ENCODE results near the gene MYBPC3. TPM values are rescaled to one million over a fixed set of nuclear protein-coding genes. Genes with fewer than 3 reads are reported as not detected.

The MYBPC3 gene
- total RNA-seq, 4 donors from 2014 or later, result 0.12 to 0.13 TPM; not detected in 2

GRCh38 chr11:47384498-47384897 lies 32.0 kb upstream of the MYBPC3 start:
- Histone ChIP-seq H3K4me1 (no peaks in the 10 kb centered on the region), H3K4me3 (no peak overlapping the region), H3K9me3 (no peaks in the 10 kb centered on the region), H3K27me3 (no peaks in the 10 kb centered on the region), H3K27ac (no peak overlapping the region), H3K36me3 (no peaks in the 10 kb centered on the region)
- 91 to 95% methylated on average over 3 to 4 of the region's 4 CpGs for WGBS, 2 donors (ENCODE audit: low coverage in 1 of 2)
- TF ChIP-seq POLR2A (IDR thresholded peaks at IDR 0.05) (no peak), EP300 (IDR thresholded peaks at IDR 0.05) (no peak), POLR2AphosphoS5 (IDR thresholded peaks at IDR 0.05) (no peak)
- TF ChIP-seq, protein P1, sequence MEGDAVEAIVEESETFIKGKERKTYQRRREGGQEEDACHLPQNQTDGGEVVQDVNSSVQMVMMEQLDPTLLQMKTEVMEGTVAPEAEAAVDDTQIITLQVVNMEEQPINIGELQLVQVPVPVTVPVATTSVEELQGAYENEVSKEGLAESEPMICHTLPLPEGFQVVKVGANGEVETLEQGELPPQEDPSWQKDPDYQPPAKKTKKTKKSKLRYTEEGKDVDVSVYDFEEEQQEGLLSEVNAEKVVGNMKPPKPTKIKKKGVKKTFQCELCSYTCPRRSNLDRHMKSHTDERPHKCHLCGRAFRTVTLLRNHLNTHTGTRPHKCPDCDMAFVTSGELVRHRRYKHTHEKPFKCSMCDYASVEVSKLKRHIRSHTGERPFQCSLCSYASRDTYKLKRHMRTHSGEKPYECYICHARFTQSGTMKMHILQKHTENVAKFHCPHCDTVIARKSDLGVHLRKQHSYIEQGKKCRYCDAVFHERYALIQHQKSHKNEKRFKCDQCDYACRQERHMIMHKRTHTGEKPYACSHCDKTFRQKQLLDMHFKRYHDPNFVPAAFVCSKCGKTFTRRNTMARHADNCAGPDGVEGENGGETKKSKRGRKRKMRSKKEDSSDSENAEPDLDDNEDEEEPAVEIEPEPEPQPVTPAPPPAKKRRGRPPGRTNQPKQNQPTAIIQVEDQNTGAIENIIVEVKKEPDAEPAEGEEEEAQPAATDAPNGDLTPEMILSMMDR (IDR thresholded peaks at IDR 0.05), result no peak
- ATAC-seq, result no peak

GRCh38 chr11:47383071-47383470 lies 30.6 kb upstream of the MYBPC3 start:
- Histone ChIP-seq H3K4me3 (no peak overlapping the region), H3K36me3 (no peaks in the 10 kb centered on the region), H3K4me1 (no peaks in the 10 kb centered on the region), H3K27me3 (no peaks in the 10 kb centered on the region), H3K27ac (no peak overlapping the region), H3K9me3 (no peaks in the 10 kb centered on the region)
- no peak for TF ChIP-seq POLR2AphosphoS5 (IDR thresholded peaks at IDR 0.05)
- TF ChIP-seq, protein P1 (IDR thresholded peaks at IDR 0.05), result no peak
- no peak for TF ChIP-seq EP300 (IDR thresholded peaks at IDR 0.05)
- TF ChIP-seq POLR2A (IDR thresholded peaks at IDR 0.05), result no peak
- WGBS, 2 donors (ENCODE audit: low coverage in 1 of 2), result 52 to 82% methylated on average over 1 to 3 of the region's 4 CpGs
- no peak for ATAC-seq

- no peaks in the 10 kb centered on the region for H3K9me3 ChIP-seq
- TF ChIP-seq, protein P1 (IDR thresholded peaks at IDR 0.05), result no peak
- TF ChIP-seq POLR2A (IDR thresholded peaks at IDR 0.05), result no peak
- TF ChIP-seq EP300 (IDR thresholded peaks at IDR 0.05), result no peak
- no peak for TF ChIP-seq POLR2AphosphoS5 (IDR thresholded peaks at IDR 0.05)
- no peak overlapping the region for H3K27ac ChIP-seq
- no peaks in the 10 kb centered on the region for H3K36me3 ChIP-seq
- no peaks in the 10 kb centered on the region for H3K27me3 ChIP-seq
- 100% methylated on average over 1 to 2 of the region's 2 CpGs for WGBS, 2 donors (ENCODE audit: low coverage in 1 of 2)
- H3K4me1 ChIP-seq, result no peaks in the 10 kb centered on the region
- H3K4me3 ChIP-seq, result no peak overlapping the region
- no peak for ATAC-seq
Measured at GRCh38 chr11:47380078-47380477, 27.6 kb upstream of the MYBPC3 start.

DNA sequence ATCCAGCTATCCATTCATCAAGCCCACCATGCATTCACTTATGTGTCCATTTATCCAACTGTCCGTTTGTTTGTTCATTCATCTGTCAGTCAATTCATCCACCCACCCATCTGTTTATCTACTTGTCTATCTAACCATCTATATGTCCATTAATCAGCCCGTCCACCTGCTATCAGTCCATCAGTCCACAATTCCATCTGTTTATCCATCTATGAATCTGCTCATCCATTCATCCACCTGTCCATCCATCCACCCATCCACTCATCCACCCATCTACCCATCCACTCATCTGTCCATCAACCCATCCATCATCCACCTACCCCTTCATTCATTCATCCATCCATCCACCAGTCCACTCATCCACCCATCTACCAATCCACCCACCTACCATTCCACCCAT lies 26.8 kb upstream of the MYBPC3 start:
- ATAC-seq, result no peak
- no peaks in the 10 kb centered on the region for H3K36me3 ChIP-seq
- no peak overlapping the region for H3K27ac ChIP-seq
- no peaks in the 10 kb centered on the region for H3K9me3 ChIP-seq
- TF ChIP-seq, protein P1 (IDR thresholded peaks at IDR 0.05), result no peak
- TF ChIP-seq EP300 (IDR thresholded peaks at IDR 0.05) (no peak), POLR2AphosphoS5 (IDR thresholded peaks at IDR 0.05) (no peak), POLR2A (IDR thresholded peaks at IDR 0.05) (no peak)
- H3K4me3 ChIP-seq, result no peak overlapping the region
- WGBS, 2 donors (ENCODE audit: low coverage in 1 of 2), result 69 to 81% methylated on average over 2 of the region's 2 CpGs
- peaks cover 0 to under 1% (median 0%) of the 10 kb centered on the region in 3 donors for H3K4me1 ChIP-seq
- H3K27me3 ChIP-seq, result no peaks in the 10 kb centered on the region

DNA sequence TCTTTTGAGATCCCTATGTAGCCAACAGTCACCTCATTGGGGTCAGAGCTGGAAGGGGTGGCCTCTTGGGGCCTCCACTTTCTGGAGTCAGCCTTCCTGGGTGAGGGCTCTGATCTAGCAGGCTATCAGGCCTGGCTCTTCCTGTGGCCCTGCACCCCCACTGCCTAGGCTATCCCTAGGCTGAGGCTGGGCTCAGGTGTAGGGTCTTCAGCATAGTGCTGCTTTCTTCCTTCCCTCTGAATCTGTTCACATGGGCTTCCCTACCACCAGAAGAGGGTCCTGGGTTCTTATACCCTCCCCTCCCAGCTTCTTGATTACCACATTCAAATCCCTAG lies 26.3 kb upstream of the MYBPC3 start:
- Histone ChIP-seq H3K36me3 (no peaks in the 10 kb centered on the region), H3K9me3 (no peaks in the 10 kb centered on the region), H3K27me3 (no peaks in the 10 kb centered on the region), H3K27ac (peak overlapping the region in 3 of 4 donors; percentile 26 to 74 (median 53)), H3K4me3 (no peak overlapping the region), H3K4me1 (peaks cover 0 to 6% (median 0%) of the 10 kb centered on the region in 3 donors)
- no peak for ATAC-seq
- TF ChIP-seq POLR2AphosphoS5 (IDR thresholded peaks at IDR 0.05) (no peak), POLR2A (IDR thresholded peaks at IDR 0.05) (no peak), EP300 (IDR thresholded peaks at IDR 0.05) (no peak)
- TF ChIP-seq, protein P1 (IDR thresholded peaks at IDR 0.05), result no peak
